Measurements from ENCODE around the gene PRR27.
A peak's percentile ranks its signal among the peaks of the same experiment; 100 is the strongest.

PRR27 gene
- total RNA-seq: 0 to 0.11 (median 0) reads per million in 18 experiments

- no peak for DNase-seq
Measured at GRCh38 chr4:70153937-70154336, at the start of gene PRR27. TSS of gene PRR27 (plus strand) at chr4:70154237. CDS start at chr4:70154376, 139 bp downstream.

GRCh38 chr4:70110917-70111316 lies 43.1 kb upstream of the PRR27 start:
- DNase-seq: no peak

- no peak for DNase-seq
Measured at GRCh38 chr4:70113656-70114055, 40.4 kb upstream of the PRR27 start.

- DNase-seq: no peak
Measured at GRCh38 chr4:70114096-70114495, 39.9 kb upstream of the PRR27 start.

GRCh38 chr4:70120323-70120722 lies 33.7 kb upstream of the PRR27 start:
- DNase-seq: no peak

- DNase-seq: no peak
Measured at GRCh38 chr4:70133473-70133872, 20.6 kb upstream of the PRR27 start.

GRCh38 chr4:70138751-70139150 lies 15.3 kb upstream of the PRR27 start:
- DNase-seq: no peak

GRCh38 chr4:70151271-70151670 lies 2.8 kb upstream of the PRR27 start:
- no peak for DNase-seq

- no peak for DNase-seq
Measured at GRCh38 chr4:70152088-70152487, 1.9 kb upstream of the PRR27 start.

- no peak for DNase-seq
Measured at GRCh38 chr4:70158576-70158975, 4.5 kb downstream of the PRR27 start.

- no peak for DNase-seq
Measured at GRCh38 chr4:70177090-70177489, 23.1 kb downstream of the PRR27 start.

- no peak for DNase-seq
Measured at GRCh38 chr4:70178075-70178660, 24.1 kb downstream of the PRR27 start.

GRCh38 chr4:70179811-70180210 lies 25.8 kb downstream of the PRR27 start:
- no peak for DNase-seq

GRCh38 chr4:70181864-70182263 lies 27.8 kb downstream of the PRR27 start:
- no peak for DNase-seq

- DNase-seq: no peak
Measured at GRCh38 chr4:70182517-70183167, 28.6 kb downstream of the PRR27 start.

GRCh38 chr4:70183168-70183939 lies 29.3 kb downstream of the PRR27 start:
- DNase-seq: peak; percentile 27 to 37

GRCh38 chr4:70183940-70184246 lies 29.9 kb downstream of the PRR27 start:
- no peak for DNase-seq

GRCh38 chr4:70187216-70187615 lies 33.2 kb downstream of the PRR27 start:
- no peak for DNase-seq

GRCh38 chr4:70190579-70190978 lies 36.5 kb downstream of the PRR27 start:
- DNase-seq: no peak

- no peak for DNase-seq
Measured at GRCh38 chr4:70191647-70192046, 37.6 kb downstream of the PRR27 start.

GRCh38 chr4:70192895-70193294 lies 38.9 kb downstream of the PRR27 start:
- DNase-seq: no peak

- no peak for DNase-seq
Measured at GRCh38 chr4:70195425-70195824, 41.4 kb downstream of the PRR27 start, which contains the start of gene ODAM. TSS of gene ODAM (plus strand) at chr4:70195725. CDS start at chr4:70196544, 819 bp downstream.

- DNase-seq: no peak
Measured at GRCh38 chr4:70196857-70197256, 42.8 kb downstream of the PRR27 start.

GRCh38 chr4:70197842-70198241 lies 43.8 kb downstream of the PRR27 start:
- DNase-seq: no peak

Data from inflammatory macrophage (primary cell).